Activated CD4-positive, alpha-beta T cell treated with anti-CD3 and anti-CD28 coated beads for 4 hours (primary cell): ENCODE results near the gene KLF15.
"Not testable (repeated sequence)": the region's sequence is repeated elsewhere in the genome, so short reads cannot be mapped to it uniquely, and the experiment has no call there.

ENCODE experiments used
- DNase-seq, 2 donors: peaks; one replicate each; pipeline ENCODE4 v3.0.0-alpha.2; 2020

KLF15 gene

GRCh38 chr3:126345641-126346460 lies 11.4 kb downstream of the KLF15 start:
- DNase-seq = no peak

GRCh38 chr3:126345231-126345630 lies 12.0 kb downstream of the KLF15 start:
- no peak for DNase-seq

- DNase-seq = no peak
These were observed 12.7 kb downstream of the KLF15 start for GRCh38 chr3:126344380-126345041.

GRCh38 chr3:126343649-126344035 lies 13.6 kb downstream of the KLF15 start:
- no peak for DNase-seq

- no peak for DNase-seq
These were observed 14.1 kb downstream of the KLF15 start for GRCh38 chr3:126342991-126343648.

GRCh38 chr3:126342211-126342610 lies 15.0 kb downstream of the KLF15 start:
- no peak for DNase-seq

GRCh38 chr3:126341755-126342150 lies 15.5 kb downstream of the KLF15 start:
- no peak for DNase-seq

- no peak for DNase-seq
These were observed 16.1 kb downstream of the KLF15 start for GRCh38 chr3:126340943-126341754.

GRCh38 chr3:126340596-126340942 lies 16.6 kb downstream of the KLF15 start:
- no peak for DNase-seq

- no peak for DNase-seq
These were observed 17.1 kb downstream of the KLF15 start for GRCh38 chr3:126340081-126340511.

- no peak for DNase-seq
These were observed 17.7 kb downstream of the KLF15 start for GRCh38 chr3:126339466-126339865.

GRCh38 chr3:126338790-126339288 lies 18.4 kb downstream of the KLF15 start:
- DNase-seq = no peak

GRCh38 chr3:126337980-126338651 lies 19.1 kb downstream of the KLF15 start:
- no peak for DNase-seq

- DNase-seq = not testable (repeated sequence)
These were observed 25.3 kb downstream of the KLF15 start for GRCh38 chr3:126331812-126332336.

- no peak for DNase-seq
These were observed 27.1 kb downstream of the KLF15 start for GRCh38 chr3:126329927-126330725.

- no peak for DNase-seq
These were observed 30.6 kb downstream of the KLF15 start for GRCh38 chr3:126326629-126327028.

GRCh38 chr3:126322181-126322967 lies 34.8 kb downstream of the KLF15 start:
- DNase-seq = no peak

GRCh38 chr3:126321490-126321889 lies 35.7 kb downstream of the KLF15 start:
- no peak for DNase-seq

GRCh38 chr3:126320517-126321293 lies 36.5 kb downstream of the KLF15 start:
- no peak for DNase-seq
